GM19035 (cell line): Measurements from ENCODE around the gene CANT1.
"Not testable (repeated sequence)": the region's sequence is repeated elsewhere in the genome, so short reads cannot be mapped to it uniquely, and the experiment has no call there.

Source experiments
- ATAC-seq: cut with Tn5 transposase; IDR thresholded peaks from one replicate; pipeline ENCODE4 v1.9.1; 2021; ENCODE audit not compliant: unreplicated experiment

The CANT1 gene

DNA sequence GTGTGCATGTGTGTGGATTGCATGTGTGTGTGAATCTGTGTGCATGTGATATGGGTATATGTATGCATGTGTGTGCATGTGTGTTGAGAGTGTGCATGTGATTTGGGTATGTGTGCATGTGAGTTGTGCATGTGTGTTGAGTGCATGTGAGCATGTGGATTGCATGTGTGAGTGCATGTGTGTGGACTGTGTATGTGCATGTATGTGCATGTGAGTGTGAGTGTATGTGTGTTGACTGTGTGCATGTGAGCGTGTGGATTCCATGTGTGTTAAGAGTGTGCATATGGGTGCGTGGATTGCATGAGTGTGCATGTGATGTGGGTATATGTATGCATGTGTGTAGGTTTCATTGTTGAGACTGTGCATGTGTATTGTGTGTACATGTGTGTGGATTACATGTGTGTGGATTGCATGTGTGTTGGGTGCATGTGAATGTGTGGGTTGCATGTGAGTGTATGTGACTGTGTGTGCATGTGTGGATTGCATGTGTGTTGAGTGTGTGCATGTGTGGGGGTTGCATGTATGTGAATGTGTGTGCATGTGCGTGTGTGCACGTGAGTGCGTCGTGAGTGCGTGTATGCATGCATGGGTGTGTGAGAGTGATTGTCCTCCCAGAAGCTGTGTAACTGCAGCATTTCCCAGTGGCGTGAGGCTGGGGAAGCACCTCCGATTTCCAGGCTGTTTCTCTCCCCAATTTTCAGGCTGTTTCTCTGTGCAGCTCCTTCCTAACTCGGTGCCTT is 33.8 kb upstream of the CANT1 start:
- ATAC-seq = no peak

DNA sequence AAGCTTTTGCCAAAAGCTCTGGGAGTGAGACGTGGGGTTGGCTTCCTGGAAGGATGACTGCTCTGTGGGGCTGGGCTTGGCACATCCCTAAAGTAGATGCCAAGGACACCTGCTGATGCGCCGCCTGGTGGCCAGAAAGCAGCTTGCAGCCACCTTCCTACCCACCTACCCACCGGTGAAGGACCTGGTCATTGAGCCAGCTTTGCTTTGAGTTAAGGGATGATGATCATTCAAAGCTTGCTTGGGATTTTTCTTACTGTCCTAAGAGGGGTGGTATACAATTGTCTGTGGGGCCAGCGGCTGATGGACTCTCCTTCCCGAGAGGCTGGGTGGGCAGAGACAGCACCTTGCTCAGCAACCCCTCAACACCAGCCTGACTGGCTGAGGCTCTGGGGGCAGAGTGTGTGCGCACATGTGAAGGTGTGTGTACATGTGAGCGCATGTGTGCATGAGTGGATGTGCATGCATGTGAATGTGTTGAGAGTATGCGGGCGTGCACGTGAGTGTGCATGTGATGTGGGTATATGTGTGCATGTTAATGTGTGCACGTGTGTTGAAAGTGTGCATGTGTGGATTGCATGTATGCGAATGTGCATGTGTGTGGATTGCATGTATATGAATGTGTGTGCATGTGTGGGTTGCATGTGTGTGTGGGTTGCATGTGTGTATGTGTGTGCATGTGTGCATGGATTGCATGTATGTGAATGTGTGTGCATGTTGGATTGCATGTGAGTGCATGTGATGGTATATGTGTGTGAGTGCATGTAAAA is 33.0 kb upstream of the CANT1 start:
- ATAC-seq = no peak

DNA sequence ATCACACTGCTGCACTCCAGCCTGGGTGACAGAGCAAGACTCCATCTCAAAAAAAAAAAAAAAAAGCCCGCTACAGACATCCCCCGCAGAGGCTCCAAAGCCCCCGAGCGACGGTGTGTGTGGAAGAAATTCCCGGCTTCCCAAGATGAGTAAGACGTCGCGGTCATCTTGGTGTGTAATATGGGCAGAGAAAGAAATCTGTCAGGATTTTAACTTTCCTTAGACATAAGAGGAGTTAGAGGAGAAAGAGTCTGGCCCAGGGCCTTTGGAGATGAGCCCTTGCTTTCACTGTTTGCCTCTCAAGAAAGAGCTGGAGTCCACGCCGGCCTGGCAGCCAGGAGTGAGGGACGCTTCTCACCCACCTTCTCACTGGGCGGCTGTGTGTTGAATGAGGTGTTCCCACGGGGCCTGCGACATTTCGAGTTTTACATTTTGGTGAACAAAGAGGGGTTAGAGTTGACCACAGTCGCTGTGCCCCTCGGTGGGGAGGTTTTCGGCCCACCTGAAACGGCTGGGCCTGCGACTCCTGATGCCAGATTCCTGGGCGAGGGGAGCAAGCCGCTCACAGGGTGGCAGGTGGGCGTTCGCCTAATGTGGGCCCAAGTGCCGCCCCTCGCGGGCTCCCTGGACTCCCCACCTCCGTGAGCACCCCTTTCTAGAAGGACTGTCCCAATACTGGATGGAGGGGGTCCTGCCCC is 32.3 kb upstream of the CANT1 start:
- ATAC-seq = no peak

DNA sequence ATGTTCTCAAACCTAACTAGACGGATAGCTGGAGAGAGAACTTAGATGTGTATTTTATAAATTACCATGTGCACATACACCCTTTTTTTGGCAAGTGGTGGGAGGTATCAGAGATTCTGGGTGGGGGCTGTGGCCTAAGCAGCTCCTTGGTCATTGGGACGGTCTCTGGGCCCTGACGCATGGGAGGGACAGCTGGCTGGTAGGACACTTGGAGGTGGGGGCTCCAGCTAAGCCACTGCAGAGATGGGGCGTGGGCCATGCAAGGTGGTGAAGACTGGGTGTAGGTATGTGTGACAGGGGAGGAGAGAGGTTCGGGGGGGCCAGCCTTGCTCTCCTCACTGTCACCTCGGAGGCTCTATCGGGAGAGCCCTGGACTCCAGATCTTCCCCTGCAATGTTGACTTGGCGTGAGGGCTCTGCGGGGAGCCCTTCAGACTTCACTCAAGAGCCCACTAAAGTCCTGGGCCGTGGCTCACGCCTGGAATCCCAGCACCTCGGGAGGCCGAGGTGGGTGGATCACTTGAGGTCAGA is 31.5 kb upstream of the CANT1 start:
- ATAC-seq = no peak

DNA sequence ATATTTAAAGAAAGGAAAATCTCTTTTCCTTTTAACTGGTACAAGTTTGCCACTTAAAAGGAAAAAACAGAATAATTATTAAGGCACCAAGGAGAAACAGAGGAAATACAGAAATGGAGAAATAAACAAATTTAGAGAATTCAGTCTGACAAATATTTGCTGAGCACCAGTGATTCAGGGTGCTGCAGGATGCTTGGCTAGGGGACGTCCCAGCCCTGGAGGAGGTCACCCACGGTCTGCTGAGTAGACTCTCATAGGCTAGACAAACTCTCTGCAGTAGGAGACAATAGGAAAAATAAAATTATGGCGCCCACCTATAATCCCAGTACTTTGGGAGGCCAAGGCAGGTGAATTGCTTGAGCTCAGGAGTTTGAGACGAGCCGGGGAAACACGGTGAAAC is 30.3 kb upstream of the CANT1 start:
- no peak for ATAC-seq

DNA sequence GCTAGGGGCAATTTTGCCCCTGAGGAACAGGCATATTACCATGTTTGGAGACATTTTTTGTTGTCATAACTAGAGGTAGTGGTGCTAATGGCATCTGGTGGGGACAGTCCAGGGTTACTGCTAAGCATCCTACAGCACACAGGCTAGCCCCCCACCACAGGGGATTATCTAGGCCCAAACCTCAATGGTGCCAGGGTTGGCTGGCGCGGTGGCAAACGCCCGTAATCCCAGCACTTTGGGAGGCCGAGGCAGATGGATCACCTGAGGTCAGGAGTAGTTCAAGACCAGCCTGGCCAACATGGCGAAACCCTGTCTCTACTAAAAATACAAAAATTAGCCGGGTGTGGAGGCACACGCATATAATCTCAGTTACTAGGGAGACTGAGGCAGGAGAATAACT is 29.6 kb upstream of the CANT1 start:
- no peak for ATAC-seq

DNA sequence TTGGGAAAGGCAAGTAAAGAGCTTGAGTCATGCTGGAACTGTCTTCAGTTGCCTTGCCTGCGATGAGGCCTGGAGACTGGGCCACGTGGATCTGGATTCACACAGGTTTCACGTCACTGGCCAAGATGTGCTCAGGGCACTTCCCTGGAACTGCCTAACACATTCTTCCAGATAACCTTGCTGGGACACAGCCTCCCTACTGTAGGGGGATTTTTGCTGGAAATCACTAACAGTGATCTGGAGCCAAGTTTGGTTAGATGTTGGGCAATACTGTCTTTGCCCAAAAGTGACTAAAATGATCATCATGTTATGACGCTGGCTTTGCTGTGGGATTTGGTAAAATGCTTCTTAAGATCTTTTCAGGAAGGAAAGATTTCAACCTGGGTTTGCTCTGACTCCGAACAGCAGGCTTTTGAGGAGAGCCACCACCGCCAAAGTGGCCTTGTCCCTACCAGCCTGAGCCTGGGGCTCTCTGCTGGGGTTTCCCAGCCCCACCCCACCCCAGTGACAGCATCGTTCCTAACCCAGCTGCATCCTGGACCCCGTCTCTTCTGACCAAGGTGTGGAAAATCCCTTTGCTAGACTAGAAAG is 29.1 kb upstream of the CANT1 start:
- no peak for ATAC-seq

DNA sequence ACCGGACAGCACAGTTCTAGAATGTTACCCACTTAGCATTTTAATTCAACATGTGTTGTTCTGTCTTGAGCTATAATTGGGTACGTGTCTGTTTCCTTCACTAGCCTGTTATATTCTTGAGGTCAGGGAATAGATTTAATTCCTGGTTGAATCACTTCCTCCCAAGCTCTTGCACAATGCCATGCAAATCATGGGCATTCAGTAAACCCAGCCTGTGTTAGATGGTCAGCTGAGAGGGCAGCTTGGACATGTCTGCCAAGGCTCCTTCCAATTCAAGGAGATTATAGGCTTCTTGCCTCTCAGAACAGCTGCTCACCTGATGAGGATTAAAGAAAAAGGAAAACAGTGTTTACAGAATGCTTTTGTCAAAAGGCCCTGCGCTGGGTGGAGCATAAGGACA is 27.0 kb upstream of the CANT1 start:
- ATAC-seq = no peak

DNA sequence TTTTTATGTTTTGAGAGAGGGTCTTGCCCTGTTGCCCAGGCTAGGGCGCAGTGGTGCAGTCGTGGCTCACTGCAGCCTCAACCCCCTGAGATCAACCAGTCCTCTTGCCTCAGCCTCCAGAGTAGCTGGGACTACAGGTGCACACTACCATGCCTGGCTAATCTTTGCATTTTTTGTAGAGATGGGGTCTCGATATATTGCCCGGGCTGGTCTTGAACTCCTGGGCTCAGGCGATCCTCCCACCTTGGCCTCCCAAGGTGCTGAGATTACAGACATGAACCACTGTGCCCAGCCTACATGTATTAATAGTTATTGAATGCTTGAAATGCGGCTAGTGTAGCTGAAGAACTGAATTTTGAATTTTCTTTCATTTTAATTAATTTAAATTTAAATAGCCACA is 26.6 kb upstream of the CANT1 start:
- ATAC-seq = no peak

DNA sequence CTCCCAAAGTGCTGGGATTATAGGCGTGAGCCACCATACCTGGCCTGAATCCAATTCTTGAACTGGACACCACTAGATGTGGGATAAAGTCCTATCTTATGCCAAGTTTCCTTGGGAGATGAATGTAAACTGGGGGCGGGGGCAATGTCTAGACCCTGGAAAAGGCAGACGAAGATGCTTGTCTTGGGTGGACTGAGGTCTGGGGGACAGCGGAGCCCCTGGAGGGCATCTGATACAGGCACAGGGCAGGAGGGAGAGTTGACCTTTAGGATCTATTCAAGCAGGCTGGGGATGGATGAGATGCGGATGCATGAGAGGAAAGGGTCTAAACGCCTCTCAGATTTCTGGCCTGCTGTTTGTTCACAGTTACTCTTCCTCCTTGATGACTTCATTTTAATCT is 26.1 kb upstream of the CANT1 start:
- no peak for ATAC-seq

DNA sequence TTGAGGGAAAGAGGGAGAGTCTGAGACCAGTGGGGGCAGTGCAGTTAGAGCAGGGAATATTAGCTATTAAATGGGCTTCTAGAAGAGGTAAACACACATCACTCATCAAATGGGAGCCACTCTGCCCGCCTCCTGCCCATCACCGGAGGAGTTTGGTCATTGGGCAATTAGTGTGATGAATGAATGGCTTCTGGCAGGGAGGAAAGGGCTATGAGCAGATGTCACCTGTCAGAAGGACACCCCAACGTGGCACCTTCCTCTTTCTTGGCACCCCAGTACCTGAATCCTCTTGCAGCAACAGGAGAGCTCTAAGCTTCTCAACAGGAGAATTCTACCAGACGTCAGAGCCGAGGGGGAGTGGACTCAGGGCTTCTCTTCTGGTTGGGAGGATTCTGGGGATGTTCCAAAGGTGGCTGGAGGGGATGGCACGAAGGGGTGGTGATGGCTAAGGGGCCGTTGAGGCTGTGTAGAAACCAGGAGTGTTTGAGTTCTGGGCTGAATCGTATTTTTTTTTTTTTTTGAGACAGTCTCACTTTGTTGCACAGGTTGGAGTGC is 25.4 kb upstream of the CANT1 start:
- ATAC-seq = no peak

DNA sequence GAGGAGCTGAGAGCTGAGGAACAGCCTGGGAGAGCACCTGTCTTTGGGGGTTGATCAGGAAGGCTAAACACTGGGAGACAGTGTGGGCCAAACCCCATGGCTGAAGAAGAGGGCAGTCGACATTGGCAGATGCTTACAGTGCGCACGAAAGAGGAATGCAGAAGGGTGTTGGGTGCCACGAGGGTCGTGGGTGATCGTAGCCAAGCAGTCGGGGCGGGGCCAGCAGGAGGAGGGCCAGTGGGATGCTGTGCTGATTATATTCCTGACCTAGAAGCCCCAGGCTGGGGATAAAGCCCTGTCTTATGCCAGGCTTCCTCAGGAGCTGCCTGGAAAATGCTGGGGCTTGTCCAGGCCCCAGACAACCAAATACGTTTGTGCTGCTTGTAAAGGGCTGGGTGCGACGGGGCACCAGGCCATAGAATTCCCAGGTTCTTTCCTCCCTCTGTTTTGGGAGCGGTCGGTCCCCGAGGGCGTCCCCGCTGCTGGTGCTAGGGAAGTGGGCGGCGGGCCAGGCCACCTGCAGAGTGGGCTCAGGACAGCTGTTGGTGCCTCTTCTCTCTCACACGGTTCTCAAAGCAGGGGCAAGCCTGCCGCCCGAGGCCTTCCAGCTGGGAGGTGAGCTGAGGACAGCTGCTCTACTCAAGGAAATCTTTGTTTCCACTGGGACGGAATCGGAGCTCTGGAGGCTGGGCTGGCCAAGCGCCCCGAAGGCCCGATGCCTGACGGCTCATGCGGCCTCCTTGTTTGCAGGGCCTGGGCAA is 24.4 kb upstream of the CANT1 start:
- ATAC-seq = no peak

DNA sequence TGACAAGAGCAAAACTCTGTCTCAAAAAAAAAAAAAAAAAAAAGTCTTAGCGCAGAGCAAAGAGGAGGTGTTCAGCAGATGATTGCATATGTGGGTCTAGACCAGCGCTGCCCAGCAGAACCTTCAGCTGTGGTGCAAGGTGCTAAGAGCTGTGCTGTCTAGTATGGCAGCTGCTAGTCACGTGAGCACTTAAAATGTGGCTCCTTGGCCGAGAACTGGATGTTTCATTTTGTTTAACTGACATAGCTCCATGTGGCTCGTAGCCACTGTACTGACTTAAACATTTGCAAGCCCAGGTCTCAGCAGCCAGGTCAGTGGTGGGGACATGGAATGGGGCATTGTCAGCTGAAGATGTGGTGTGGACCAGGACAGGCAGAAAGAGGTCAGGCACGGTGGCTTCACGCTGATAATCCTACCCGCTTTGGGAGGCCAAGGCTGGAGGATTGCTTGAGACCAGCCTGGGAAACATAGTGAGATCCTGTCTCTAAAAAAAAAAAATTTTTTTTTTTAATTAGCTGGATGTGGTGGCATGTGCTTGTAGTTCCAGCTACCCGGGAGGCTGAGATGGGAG is 23.6 kb upstream of the CANT1 start:
- no peak for ATAC-seq

DNA sequence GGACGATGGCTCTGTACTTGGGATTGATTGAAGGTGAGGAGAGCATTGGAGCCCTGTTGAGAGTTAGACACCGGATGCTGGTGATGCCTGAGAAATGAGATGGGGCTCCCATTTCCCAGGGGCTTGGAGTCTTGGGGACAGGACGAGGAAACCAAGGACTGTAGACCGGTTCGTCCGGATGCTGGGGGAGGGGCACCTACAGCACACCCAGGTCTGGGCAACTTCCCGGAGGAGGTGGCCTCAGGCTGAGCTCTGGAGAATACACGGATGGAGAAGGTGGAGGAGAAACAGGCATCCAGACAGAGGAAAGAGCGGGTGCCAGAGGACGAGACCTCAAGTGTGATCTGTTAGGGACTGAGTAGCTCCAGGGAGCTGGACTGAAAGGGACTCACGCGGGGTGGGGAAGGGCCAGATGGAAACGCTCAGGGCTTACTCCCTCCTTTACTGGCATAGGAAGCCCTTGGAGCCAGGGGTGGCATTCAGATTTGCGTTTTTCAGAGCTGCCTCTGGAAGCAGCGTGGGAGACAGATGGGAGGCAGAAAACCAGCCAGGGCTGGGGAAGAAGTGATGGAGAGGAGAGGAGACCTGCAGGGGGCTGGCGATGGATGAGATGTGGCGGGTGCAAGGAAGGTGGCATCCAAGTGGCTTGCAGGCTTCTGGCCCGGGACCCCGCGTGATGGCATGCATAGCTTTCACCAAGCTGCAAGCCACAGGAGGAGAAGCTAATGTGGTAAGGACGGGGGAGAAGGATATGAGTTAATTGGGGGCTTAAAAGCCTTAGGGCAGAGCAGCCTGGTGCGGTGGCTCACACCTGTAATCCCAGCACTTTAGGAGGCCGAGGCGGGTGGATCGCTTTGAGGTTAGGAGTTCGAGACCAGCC is 22.7 kb upstream of the CANT1 start:
- ATAC-seq = no peak

DNA sequence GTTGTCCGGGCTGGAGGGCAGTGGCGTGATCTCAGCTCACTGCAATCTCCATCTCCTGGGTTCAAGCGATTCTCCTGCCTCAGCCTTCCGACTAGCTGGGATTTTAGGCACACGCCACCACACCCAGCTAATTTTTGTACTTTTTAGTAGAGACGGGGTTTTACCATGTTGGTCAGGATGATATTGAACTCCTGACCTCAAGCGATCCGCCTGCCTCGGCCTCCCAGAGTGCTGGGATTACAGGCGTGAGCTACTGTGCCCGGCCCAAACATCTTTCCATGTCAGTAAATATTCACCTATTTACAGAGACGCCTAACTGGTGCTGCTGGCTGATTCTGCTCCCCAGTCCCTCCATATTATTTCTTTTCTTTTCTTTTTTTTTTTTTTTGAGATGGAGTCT is 21.1 kb upstream of the CANT1 start:
- ATAC-seq = not testable (repeated sequence)

DNA sequence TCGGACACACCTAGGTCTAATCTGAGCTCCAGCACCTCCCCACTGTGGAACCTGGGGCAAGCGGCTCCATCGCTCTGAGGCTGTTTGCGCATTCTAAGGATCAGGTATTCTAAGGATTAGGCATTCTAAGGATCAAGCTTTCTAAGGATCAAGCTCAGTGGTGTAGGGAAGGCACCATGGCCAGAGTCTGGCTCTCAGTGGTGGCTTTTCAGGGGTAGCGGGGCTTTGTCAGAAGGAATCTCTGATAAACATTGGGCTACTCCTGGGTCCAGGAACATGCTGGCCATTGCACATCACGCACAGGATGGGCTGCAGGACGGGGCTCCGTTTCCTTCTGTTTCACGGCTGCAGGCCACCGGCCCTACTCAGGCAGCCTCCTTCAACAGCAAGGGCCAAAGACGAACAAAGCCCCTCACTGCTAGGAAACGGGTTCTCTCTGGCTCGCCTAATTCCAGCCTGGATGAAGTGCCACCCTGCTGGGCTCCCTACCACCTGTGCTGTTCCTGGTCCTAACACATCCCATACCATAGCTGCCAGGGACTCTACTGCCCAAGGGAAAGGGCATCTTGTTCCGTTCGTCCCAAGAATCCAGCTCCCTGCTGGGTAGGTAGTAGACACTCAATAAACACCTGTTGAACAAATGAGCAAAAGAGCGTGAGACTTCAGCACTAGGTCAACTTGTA is 19.9 kb upstream of the CANT1 start:
- ATAC-seq = no peak

DNA sequence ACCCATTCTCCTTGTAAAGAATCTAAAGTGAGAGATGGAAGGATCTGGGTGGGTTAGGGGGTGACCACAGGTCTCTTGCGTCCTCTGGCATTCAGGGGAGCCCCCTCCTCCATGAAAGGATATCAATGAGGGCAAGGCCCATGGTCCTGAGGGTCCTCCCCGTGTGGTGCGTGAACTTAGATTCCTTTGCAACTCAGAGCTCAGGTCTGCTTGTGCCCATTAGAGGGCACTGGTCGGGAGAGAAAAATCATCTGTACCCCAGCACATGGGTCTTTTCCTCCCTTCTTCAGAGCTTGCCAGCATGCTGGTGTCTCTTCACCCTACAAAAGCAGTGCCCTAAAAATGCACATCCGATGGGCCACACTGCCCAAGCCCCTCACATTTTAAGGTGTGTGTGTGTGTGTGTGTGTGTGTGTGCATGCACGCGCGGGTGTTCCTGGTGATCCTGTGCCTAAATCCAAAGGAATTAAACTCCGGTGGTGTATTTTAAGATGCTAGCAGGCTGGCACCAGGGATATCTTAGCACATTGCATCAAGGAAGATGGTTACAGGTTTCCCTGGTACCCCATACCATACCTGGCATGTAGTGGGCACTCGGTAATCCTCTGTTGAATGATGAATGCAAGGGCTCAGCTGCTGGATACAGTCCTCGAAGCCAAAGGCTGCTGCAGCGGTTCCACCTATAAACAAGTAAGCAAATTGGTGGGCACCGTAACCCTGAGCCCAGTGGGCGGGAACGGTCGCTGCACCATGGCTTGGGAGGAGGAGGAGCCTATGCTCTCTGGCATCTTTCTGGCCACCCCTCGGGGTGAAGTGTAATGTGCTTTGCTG is 19.1 kb upstream of the CANT1 start:
- ATAC-seq = no peak
